Muscle of arm (tissue), 14 donors: ENCODE results near the gene LITAF. TPM values are rescaled to one million over a fixed set of nuclear protein-coding genes. Genes with fewer than 3 reads are reported as not detected.

Experiments used
- DNase-seq: peaks from one replicate; pipeline ENCODE4 v3.0.0-alpha.2; 2013
- long read RNA-seq, 11 donors: transcript quantifications; one replicate each; lab custom pipeline, GENCODE V29; 2026
- polyA plus RNA-seq, 12 donors: library from polyadenylated mRNA; unstranded; fragments of 120-200 nt; gene quantifications; one replicate each; pipeline ENCODE4 v1.2.1, GENCODE V29; 2013; ENCODE audit not compliant: insufficient read length in 12 of 12

LITAF gene
- polyA plus RNA-seq = 100 to 1,000 TPM in 1 of 12 donors, 10 to 100 TPM in 11; 22.5 to 318 (median 41.0) TPM
- long read RNA-seq, donor 1, transcript LITAF-214 (2 exons, 486 nt) = minor isoform, 7 of 64 reads
- long read RNA-seq, donor 1, transcript LITAF-221 (4 exons, 2,467 nt) = major isoform, 29 of 64 reads
- long read RNA-seq, donor 1, partial matches to known transcripts = 23 of 64 reads
- long read RNA-seq, donor 1, other reads (novel, unspliced or antisense) = 0 of 64 reads
- long read RNA-seq, donor 2, transcript LITAF-221 (4 exons, 2,467 nt) = major isoform, 18 of 32 reads
- long read RNA-seq, donor 2, partial matches to known transcripts = 11 of 32 reads
- long read RNA-seq, donor 2, other reads (novel, unspliced or antisense) = 0 of 32 reads
- long read RNA-seq, donor 3, transcript LITAF-221 (4 exons, 2,467 nt) = major isoform, 8 of 16 reads
- long read RNA-seq, donor 3, partial matches to known transcripts = 7 of 16 reads
- long read RNA-seq, donor 3, other reads (novel, unspliced or antisense) = 0 of 16 reads
- long read RNA-seq, donor 4, transcript LITAF-221 (4 exons, 2,467 nt) = major isoform, 10 of 12 reads
- long read RNA-seq, donor 4, partial matches to known transcripts = 0 of 12 reads
- long read RNA-seq, donor 4, other reads (novel, unspliced or antisense) = 0 of 12 reads
- long read RNA-seq, donor 5, transcript LITAF-221 (4 exons, 2,467 nt) = major isoform, 19 of 34 reads
- long read RNA-seq, donor 5, partial matches to known transcripts = 10 of 34 reads
- long read RNA-seq, donor 5, other reads (novel, unspliced or antisense) = 0 of 34 reads
- long read RNA-seq, donor 6, transcript LITAF-221 (4 exons, 2,467 nt) = major isoform, 5 of 8 reads
- long read RNA-seq, donor 6, partial matches to known transcripts = 0 of 8 reads
- long read RNA-seq, donor 6, other reads (novel, unspliced or antisense) = 0 of 8 reads
- long read RNA-seq, donor 7, transcript LITAF-221 (4 exons, 2,467 nt) = major isoform, 6 of 13 reads
- long read RNA-seq, donor 7, partial matches to known transcripts = 5 of 13 reads
- long read RNA-seq, donor 7, other reads (novel, unspliced or antisense) = 0 of 13 reads
- long read RNA-seq, donor 8, transcript LITAF-214 (2 exons, 486 nt) = minor isoform, 5 of 28 reads
- long read RNA-seq, donor 8, transcript LITAF-221 (4 exons, 2,467 nt) = major isoform, 13 of 28 reads
- long read RNA-seq, donor 8, partial matches to known transcripts = 6 of 28 reads
- long read RNA-seq, donor 8, other reads (novel, unspliced or antisense) = 0 of 28 reads
- long read RNA-seq, donor 9, transcript LITAF-221 (4 exons, 2,467 nt) = major isoform, 12 of 23 reads
- long read RNA-seq, donor 9, partial matches to known transcripts = 7 of 23 reads
- long read RNA-seq, donor 9, other reads (novel, unspliced or antisense) = 0 of 23 reads
- long read RNA-seq, donor 10, transcript LITAF-221 (4 exons, 2,467 nt) = major isoform, 12 of 19 reads
- long read RNA-seq, donor 10, partial matches to known transcripts = 6 of 19 reads
- long read RNA-seq, donor 10, other reads (novel, unspliced or antisense) = 0 of 19 reads
- long read RNA-seq, donor 11, transcript LITAF-221 (4 exons, 2,467 nt) = major isoform, 18 of 33 reads
- long read RNA-seq, donor 11, partial matches to known transcripts = 10 of 33 reads
- long read RNA-seq, donor 11, other reads (novel, unspliced or antisense) = 0 of 33 reads

DNA sequence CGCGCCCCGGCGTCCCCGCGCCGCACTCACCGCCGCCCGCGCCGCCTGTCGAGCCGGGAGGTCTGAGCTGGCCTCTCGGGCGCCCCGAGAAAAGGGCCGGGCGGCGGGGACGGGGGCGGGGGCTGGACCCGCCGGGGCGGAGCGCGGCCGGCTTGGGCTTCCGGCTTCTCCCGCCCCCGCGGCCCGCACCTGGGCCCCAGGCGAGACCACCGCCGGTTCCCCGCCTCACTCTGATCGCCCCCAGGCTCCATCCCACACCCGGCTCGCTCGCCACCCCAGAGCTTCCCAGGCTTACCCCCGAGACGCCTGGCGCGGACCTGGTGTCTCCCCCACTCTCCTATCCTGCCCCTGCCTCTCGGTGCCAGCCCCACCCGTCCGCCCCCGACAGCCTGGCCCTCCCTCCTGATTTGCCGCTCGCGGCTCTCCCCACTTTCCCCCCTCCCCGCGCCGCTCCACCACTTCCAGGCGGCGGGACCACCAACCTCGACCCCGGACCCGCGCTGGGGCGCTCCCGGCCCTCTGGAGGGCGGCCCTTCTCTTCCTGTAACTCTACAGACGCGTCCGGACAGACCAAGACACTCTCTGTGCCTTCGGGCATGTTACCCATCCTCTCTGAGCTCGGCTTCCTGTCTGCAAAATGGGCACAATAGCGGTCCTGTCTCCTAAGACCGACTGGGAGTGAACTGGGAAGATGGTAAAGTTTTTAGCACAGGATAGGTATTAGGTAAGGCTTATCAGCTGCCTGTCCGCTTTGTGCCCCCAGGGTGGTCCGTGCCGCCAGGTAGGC, at the start of gene LITAF:
Gene LITAF, minus strand, starts transcription at position 64 of the 787 bp plus-strand sequence. CDS start 30,189 bp downstream, outside the sequence.
- no peak for DNase-seq

- DNase-seq = no peak
Measured at GRCh38 chr16:11636172-11636721, 49.5 kb upstream of the LITAF start.

DNA sequence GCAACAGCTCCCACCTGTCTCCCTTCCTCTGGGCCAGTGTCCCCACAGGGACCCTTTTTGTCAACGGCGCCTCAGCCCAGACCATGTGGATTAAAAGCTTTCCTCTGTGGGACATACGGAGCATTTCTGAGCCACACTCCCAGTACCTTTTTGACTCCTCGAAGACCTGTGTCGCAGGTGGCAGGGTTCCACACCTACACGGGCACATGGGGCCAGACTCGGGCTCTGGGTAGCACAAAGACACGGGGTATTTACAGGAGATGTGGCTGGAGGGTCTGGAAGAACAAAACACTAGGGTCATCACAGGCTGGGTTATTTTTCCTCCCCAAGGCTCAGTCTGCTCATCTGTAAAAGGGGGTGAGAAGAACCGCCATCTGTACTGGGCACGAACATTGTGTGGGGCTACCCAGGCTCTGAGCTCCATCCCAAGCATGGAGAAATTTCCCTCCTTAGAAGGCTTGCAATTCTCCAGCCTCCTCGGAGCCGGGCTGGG, 49.0 kb upstream of the LITAF start:
- DNase-seq = no peak

DNA sequence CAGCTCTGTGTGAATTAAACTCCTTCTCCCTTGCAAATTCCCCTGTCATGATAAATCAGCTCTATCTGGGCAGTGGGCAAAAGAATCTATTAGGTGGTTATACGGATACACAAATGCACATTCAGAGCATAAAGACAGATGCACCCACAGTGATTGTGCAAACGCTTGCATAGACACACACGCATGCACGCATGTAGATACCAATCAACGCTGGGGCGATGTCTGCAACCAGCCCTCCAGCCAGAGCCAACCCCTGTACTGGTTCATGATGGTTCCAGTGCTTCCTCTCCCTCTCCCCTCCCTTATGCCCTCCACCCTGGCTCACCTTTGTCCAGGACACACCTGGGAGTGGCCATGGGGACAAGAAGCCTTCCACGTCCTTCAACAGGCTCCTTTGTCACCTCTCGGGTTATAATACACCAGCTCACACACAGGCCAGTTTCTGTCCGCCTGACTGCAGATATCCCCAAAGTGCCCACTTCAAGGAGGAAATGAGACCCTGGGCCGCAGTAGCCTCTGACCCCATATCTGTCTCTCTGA, 48.5 kb upstream of the LITAF start:
- no peak for DNase-seq

- DNase-seq = no peak
Measured at GRCh38 chr16:11634312-11634711, 47.6 kb upstream of the LITAF start.

DNA sequence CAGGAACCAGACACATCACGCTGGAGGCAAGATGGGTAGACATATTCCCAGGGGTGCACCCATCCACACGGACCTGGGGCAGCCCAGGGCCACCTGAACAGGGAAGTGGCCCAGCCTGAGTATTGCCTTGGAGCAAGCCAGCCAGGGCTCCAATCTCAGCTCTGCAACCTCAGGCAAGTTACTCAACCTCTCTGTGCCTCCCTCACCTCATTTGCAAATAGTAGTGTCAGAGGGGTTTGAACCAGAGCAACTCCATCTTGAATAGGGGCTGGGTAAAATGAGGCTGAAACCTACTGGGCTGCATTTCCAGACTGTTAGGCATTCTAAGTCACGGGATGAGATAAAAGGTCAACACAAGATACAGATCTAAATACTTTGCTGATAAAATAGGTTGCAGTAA, 46.4 kb upstream of the LITAF start:
- DNase-seq = no peak

GRCh38 chr16:11632455-11632939, 45.8 kb upstream of the LITAF start:
- peak; percentile 56 for DNase-seq

- no peak for DNase-seq
Measured at GRCh38 chr16:11631214-11631613, 44.5 kb upstream of the LITAF start.

GRCh38 chr16:11630768-11631056, 44.0 kb upstream of the LITAF start:
- no peak for DNase-seq

- DNase-seq = no peak
Measured at GRCh38 chr16:11630046-11630767, 43.5 kb upstream of the LITAF start.

DNA sequence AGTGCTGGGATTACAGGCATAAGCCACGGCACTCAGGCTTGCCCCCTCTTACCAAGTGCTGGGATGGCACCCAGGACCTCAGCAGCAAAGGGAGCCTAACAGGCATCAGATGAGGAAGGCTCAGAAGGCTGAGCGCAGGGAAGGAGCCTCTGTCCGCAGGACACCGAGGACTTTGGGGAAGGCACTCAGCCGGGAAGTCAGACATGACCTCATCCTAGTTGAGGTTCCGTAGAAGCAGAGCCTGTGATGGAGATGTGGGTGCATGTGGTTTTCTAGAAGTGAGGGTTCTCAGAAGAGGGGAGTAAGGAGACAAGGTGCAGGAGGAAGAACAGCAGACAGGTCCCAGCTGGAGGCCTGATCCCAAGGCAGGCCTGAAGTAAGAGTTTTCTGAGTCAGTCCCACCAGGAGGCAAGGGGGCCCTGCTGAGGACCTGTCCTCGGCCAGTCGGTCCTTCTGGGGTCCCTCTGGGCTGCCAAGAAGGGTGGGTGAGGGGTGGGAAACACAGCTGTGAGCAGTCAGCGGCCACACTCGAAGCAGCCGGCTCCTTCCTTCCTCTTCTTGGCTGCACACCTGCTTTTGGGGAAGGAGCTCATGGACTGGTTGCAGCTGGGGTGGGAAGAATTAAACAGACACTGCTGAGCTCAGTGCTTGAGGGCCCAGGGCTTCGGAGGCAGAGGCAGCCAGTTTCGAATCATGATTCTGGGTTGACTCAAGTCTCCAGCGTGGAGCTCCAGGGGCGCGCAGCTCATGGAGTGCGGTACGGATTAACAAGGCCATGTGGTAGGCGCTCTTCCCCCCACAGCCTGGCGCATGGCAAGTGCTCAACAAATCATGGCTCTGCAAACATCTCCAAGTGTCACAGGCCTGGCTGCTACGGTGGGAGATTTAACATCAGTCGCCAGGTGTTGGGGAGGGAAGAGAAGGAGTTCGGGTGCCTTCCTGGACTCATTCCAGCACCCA, 42.6 kb upstream of the LITAF start:
- no peak for DNase-seq

DNA sequence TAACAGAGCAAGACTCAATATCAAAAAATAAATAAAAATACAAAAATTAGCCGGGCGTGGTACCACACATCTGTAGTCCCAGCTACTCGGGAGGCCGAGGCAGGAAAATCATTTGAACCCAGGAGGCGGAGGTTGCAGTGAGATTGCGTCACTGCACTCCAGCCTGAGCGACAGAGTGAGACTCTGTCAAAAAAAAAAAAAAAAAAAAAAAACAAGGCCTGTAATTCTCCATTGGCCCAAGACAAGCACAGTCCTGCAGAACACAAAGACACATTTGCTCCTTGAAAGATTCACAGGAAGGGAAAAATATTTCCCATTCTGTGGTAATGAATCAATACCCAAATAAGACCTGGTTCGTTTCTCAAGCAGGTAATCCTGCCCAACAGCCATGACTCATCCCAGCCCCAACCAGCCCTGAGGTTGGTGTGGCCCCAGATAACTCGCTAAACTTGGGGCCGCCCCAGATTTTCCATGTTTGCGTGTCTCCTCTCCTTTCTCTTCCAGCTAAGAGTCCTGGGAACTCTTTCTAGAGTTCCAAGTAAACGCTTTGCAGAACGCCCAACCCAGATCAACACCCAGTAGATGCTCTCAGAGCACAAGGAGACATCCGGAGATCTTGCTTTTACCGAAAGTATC, 41.2 kb upstream of the LITAF start:
- no peak for DNase-seq

DNA sequence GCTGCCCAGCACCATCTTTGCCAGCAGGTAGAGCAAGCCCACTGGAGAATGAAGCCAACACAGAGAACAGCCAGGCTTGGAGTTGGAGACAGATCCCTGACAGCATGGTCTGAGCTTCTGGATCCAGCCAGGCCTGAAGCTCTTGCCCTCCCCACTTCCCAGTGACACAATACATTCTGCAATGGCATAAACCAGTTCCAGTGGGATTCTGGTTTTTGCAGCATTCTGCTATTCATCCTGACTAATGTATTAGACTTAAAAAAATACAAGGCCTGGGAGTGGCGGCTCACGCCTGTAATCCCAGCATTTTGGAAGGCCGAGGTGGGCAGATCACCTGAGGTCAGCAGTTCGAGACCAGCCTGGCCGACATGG, 40.6 kb upstream of the LITAF start:
- no peak for DNase-seq

- DNase-seq = no peak
Measured at GRCh38 chr16:11626657-11627291, 40.1 kb upstream of the LITAF start.

DNA sequence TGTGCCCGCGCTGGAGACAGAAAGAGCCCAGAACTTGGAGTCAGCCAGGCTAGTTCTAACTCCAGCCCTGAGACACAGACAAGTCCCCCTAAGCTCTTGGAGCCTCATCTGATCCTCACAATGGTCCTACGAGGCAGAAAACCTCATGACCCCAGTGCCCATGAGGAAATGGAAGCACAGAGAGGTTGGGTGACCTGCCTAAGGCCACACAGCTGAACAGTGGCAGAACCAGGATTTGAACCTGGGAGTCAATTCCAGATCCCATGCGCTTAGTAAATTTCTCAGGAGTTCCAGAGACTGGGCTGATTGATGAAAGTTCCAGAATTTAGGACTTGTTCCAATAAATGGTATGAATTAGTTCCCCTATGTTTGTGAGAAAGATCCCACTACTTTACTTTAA, 39.0 kb upstream of the LITAF start:
- DNase-seq = no peak
